Esophagus muscularis mucosa (tissue), 4 donors: ENCODE measurements around the gene ARF4. TPM values are rescaled to one million over a fixed set of nuclear protein-coding genes. Genes with fewer than 3 reads are reported as not detected.

ENCODE experiments used
- DNase-seq: peaks from one replicate; pipeline ENCODE4 v3.0.0-alpha.2; 2017; ENCODE audit errors: extremely low spot score
- H3K27ac ChIP-seq, 4 donors: fragments of 200-600 bp; sonication (generic); replicated peaks in 1 of 4; 1 replicate in 3 of 4; 2 replicates in 1 of 4; pipeline ENCODE4 v1.5.1; 2016 to 2019; ENCODE audit warnings: mild to moderate bottlenecking in 1 of 4
- H3K27me3 ChIP-seq, 4 donors: fragments of 200-600 bp; sonication (generic); one replicate each; pipeline versions ENCODE4 v1.5.1 to v1.6.0; 2016 to 2019
- H3K36me3 ChIP-seq, 4 donors: fragments of 200-600 bp; sonication (generic); one replicate each; pipeline ENCODE4 v1.5.1; 2016 to 2019
- H3K4me1 ChIP-seq, 4 donors: fragments of 200-600 bp; sonication (generic); one replicate each; pipeline ENCODE4 v1.5.1; 2016 to 2019
- H3K4me3 ChIP-seq, 4 donors: fragments of 200-600 bp; sonication (generic); 1 replicate in 2 of 4; 2 replicates in 2 of 4; pipeline ENCODE4 v1.5.1; 2016 to 2019; ENCODE audit warnings: mild to moderate bottlenecking in 4 of 4, moderate library complexity in 1 of 4
- H3K9me3 ChIP-seq, 4 donors: fragments of 200-600 bp; sonication (generic); 1 replicate in 3 of 4; 2 replicates in 1 of 4; pipeline ENCODE4 v1.5.1; 2016 to 2019
- EP300 ChIP-seq: sonication (generic); formaldehyde crosslinking; IDR thresholded peaks from one replicate; pipeline ENCODE4 v1.6.1; 2017; ENCODE audit warnings: antibody characterized with exemption
- POLR2A ChIP-seq: fragments of 450-650 bp; IDR thresholded peaks from one replicate; pipeline ENCODE4 v1.6.1; 2017; ENCODE audit warnings: antibody characterized with exemption, moderate library complexity, mild to moderate bottlenecking, low read depth
- POLR2AphosphoS5 ChIP-seq, 2 donors: sonication (generic); formaldehyde crosslinking; IDR thresholded peaks; one replicate each; pipeline ENCODE4 v1.6.1; 2017; ENCODE audit warnings: antibody characterized with exemption in 2 of 2
- WGBS: methylation state at CpG from one replicate; pipeline ENCODE4 v1.1.5; 2018; 5-methylcytosine and 5-hydroxymethylcytosine counted together
- intact Hi-C: fragments of 100-400 bp; cut with DNase I; formaldehyde crosslinking; loops from one replicate; pipeline ENCODE4 v1.15.1; 2023
- total RNA-seq, 4 donors: library from RNA; depleted of rRNA; stranded (reverse); fragments of >200 nt; gene quantifications; one replicate each; pipeline versions ENCODE4 v1.1.0 to v1.2.1, GENCODE V29; 2016
- TF ChIP-seq, protein P1 (sequence below), 3 experiments: fragments of 200-600 bp in 2 of 3; fragments of 450-650 bp in 1 of 3; sonication (generic) in 2 of 3; IDR thresholded peaks; one replicate each; pipeline ENCODE4 v1.5.1; 2017 to 2019; ENCODE audit warnings: antibody characterized with exemption in 3 of 3, mild to moderate bottlenecking in 2 of 3, moderate library complexity in 1 of 3

Gene ARF4
- total RNA-seq, 4 donors from 2014 or later, result 75.1 to 104 (median 84.1) TPM

DNA sequence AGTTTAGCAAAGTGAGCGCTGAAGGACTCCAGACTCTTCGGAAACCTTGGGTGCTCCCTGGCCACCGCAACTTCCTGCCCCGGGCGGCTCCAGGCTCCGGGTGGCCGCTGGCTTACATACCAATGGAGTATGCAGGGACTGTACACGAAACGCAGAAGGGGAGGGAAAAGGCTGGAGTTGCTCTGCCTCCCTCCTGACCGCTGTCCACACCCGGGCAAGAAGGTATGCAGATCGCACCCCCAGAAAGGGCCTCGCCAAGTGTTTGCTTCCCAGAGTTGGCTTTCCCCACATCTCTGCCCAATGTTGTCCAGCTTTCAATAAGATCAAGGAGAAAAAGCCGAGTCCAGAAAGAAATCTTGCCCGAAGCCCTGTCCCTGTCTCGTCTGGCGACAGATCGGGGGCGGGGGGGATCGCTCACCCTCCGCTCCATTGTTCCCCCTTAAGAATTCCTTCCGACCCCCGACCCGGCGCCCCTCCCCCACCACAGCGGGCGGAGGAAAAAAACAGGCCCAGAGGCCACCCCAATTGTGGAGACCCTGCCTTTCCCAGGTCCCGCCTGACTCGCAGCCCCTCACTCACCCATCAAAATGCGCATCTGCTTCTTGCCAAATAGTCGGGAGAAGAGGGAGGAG, 533 bp downstream of the ARF4 start:
- Histone ChIP-seq H3K9me3 (no peaks in the 10 kb centered on the region), H3K4me1 (peaks cover 48 to 57% (median 55%) of the 10 kb centered on the region in 4 donors)

DNA sequence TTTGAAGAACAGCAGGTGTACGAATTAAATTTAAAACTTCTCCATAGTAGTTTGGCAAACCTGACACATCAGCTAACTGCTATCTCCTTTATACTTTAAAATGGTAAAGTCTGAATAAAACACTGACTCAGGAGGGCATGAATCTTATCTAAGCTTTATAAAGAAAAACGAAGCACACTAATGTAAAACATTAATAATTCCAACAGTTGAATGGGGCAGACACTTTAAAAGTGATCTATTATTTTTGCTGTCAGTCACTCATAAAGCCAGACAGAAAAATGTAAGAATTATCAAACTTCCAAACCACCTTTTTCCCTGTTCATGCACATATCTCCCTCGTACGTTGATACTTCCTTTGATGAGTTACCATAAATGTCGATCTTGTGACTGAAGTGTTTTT, 2.6 kb downstream of the ARF4 start:
- H3K27me3 ChIP-seq, result no peaks in the 10 kb centered on the region
- TF ChIP-seq POLR2AphosphoS5 (IDR thresholded peaks at IDR 0.05) (no peak), POLR2A (no peak), EP300 (no peak)
- TF ChIP-seq, protein P1, sequence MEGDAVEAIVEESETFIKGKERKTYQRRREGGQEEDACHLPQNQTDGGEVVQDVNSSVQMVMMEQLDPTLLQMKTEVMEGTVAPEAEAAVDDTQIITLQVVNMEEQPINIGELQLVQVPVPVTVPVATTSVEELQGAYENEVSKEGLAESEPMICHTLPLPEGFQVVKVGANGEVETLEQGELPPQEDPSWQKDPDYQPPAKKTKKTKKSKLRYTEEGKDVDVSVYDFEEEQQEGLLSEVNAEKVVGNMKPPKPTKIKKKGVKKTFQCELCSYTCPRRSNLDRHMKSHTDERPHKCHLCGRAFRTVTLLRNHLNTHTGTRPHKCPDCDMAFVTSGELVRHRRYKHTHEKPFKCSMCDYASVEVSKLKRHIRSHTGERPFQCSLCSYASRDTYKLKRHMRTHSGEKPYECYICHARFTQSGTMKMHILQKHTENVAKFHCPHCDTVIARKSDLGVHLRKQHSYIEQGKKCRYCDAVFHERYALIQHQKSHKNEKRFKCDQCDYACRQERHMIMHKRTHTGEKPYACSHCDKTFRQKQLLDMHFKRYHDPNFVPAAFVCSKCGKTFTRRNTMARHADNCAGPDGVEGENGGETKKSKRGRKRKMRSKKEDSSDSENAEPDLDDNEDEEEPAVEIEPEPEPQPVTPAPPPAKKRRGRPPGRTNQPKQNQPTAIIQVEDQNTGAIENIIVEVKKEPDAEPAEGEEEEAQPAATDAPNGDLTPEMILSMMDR (IDR thresholded peaks at IDR 0.05), result no peak
- peaks cover 48 to 66% (median 61%) of the 10 kb centered on the region in 4 donors for H3K4me1 ChIP-seq
- H3K36me3 ChIP-seq, result peaks cover 0 to 3% (median 0%) of the 10 kb centered on the region in 4 donors
- peak overlapping the region; percentile 67 to 89 (median 72) for H3K4me3 ChIP-seq
- DNase-seq, result no peak
- peak overlapping the region in 3 of 4 donors; percentile 91 to 96 (median 92) for H3K27ac ChIP-seq
- intact Hi-C loops, result no loop called here
- no peaks in the 10 kb centered on the region for H3K9me3 ChIP-seq
- WGBS, result 31% methylated on average over 5 of the region's 5 CpGs

More for the DNA sequence above, 533 bp downstream of the ARF4 start:
- intact Hi-C loops, result loop anchor here (2.0 to 5.0 kb wide), 3 partner anchors 42 to 161 kb away; partner anchors contain the start of genes DENND6A and SLMAP
- Histone ChIP-seq H3K27ac (peak overlapping the region; percentile 91 to 99 (median 94)), H3K27me3 (no peaks in the 10 kb centered on the region), H3K4me3 (peak overlapping the region; percentile 67 to 89 (median 72)), H3K36me3 (peaks cover 0 to 11% (median 2%) of the 10 kb centered on the region in 4 donors)
- 2% methylated on average over 25 of the region's 31 CpGs for WGBS
- no peak for TF ChIP-seq EP300
- TF ChIP-seq POLR2AphosphoS5 (IDR thresholded peaks at IDR 0.05), result peak; percentile 1 to 76
- DNase-seq, result peak; percentile 94

DNA sequence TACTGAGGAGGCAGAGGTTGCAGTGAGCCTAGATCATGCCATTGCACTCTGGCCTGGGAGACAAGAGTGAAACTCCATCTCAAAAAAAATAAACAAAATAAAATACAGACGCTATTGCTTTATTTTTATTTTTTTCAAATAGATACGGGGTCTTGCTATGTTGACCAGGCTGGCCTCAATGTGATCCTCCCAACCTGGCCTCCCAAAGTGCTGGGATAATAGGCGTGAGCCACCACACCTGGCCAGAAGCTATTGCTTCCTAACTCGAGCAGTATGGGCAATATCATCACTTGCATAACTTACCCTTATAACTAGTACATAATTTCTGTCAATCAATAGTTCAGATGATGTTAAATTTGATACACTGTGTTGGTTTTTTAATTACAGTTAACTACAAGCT, 3.0 kb downstream of the ARF4 start:
- Histone ChIP-seq H3K4me3 (peak overlapping the region in 2 of 4 donors; percentile 67 to 74), H3K36me3 (peaks cover 0 to 3% (median 1%) of the 10 kb centered on the region in 4 donors), H3K27ac (peak overlapping the region in 1 of 4 donors; percentile 91), H3K27me3 (no peaks in the 10 kb centered on the region), H3K9me3 (no peaks in the 10 kb centered on the region), H3K4me1 (peaks cover 48 to 67% (median 61%) of the 10 kb centered on the region in 4 donors)
- intact Hi-C loops, result no loop called here
- no peak for TF ChIP-seq EP300
- no peak for TF ChIP-seq POLR2AphosphoS5 (IDR thresholded peaks at IDR 0.05)
- no peak for TF ChIP-seq POLR2A
- TF ChIP-seq, protein P1 (IDR thresholded peaks at IDR 0.05), result no peak
- no peak for DNase-seq
- WGBS, result 76% methylated on average over 4 of the region's 4 CpGs

DNA sequence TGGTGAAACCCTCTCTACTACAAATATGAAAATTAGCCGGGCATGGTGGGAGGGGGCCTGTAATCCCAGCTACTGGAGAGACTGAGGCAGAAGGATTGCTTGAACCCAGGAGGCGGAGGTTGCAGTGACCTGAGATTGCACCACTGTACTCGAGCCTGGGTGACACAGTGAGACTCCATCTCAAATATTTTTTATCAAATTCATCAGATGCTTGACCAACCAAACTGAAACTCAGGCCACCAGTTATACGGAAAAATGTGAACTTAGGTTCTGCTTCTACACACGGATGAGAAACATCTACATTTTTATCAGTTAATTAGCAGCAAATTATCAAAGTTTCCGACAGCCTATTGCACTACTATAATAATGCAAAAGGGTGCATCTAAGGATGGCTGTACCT, 4.8 kb downstream of the ARF4 start:
- no peaks in the 10 kb centered on the region for H3K9me3 ChIP-seq
- no peaks in the 10 kb centered on the region for H3K27me3 ChIP-seq
- H3K36me3 ChIP-seq, result peaks cover 0 to 11% (median 2%) of the 10 kb centered on the region in 4 donors
- H3K27ac ChIP-seq, result peak overlapping the region in 1 of 4 donors; percentile 16
- intact Hi-C loops, result no loop called here
- no peak overlapping the region for H3K4me3 ChIP-seq
- 65% methylated on average over 6 of the region's 6 CpGs for WGBS
- TF ChIP-seq, protein P1 (IDR thresholded peaks at IDR 0.05), result no peak
- TF ChIP-seq EP300 (no peak), POLR2A (no peak), POLR2AphosphoS5 (IDR thresholded peaks at IDR 0.05) (no peak)
- DNase-seq, result no peak
- peaks cover 38 to 68% (median 57%) of the 10 kb centered on the region in 4 donors for H3K4me1 ChIP-seq

DNA sequence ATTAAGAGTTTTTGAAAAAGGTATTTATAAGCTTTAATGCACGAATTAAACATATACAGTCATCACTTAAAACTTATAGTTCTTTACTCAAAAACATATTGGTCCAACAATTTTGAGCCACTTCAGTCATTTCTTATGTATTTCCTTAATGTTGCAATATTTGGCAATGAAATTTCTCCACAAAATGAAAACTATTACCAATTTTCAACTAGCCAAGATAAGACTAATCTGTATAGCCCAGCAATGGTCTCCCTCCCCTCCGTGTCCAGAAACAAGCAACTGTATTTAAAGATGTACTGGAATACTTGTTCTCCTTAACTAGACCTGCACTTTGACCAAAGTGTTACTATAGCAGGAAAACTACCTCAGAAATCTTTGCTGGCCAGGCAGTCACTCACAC, 9.2 kb downstream of the ARF4 start:
- 75% methylated on average over 2 of the region's 2 CpGs for WGBS
- H3K27ac ChIP-seq, result no peak overlapping the region
- H3K4me1 ChIP-seq, result peaks cover 18 to 74% (median 50%) of the 10 kb centered on the region in 4 donors
- peaks cover 8 to 22% (median 9%) of the 10 kb centered on the region in 4 donors for H3K36me3 ChIP-seq
- H3K9me3 ChIP-seq, result no peaks in the 10 kb centered on the region
- no peaks in the 10 kb centered on the region for H3K27me3 ChIP-seq
- TF ChIP-seq EP300 (no peak), POLR2A (no peak), POLR2AphosphoS5 (IDR thresholded peaks at IDR 0.05) (no peak)
- TF ChIP-seq, protein P1 (IDR thresholded peaks at IDR 0.05), result no peak
- intact Hi-C loops, result no loop called here
- DNase-seq, result no peak
- H3K4me3 ChIP-seq, result no peak overlapping the region
